ENCODE measurements around the gene CHSY1. TPM values are rescaled to one million over a fixed set of nuclear protein-coding genes. Genes with fewer than 3 reads are reported as not detected.

Gene CHSY1
- total and polyA plus RNA-seq, 2 of the 4 experiments (the other 2 are of a cell fraction) = 40.9 to 53.2 TPM

DNA sequence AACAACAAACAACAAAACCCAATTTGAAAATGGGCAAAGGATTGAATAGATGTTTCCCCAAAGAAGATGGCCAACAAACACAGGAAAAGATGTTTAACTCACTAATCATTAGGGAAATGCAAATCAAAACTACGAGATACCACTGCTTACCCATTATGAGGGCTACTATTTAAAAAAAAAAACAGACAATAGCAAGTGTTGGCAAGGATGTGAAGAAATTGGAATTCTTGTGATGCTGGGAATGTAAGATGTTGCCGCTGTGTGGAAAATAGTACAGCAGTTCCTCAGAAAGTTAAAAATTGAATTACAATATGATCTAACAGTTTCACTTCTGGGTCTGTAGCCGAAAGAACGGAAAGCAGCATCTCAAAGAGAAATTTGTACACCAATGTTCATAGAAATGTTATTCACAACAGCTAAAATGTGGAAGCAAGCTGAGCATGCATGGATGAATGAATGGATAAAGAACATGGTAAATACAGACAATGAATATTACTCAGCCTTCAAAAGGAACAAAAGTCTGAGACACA lies 121.9 kb downstream of the CHSY1 start:
- DNase-seq (no peak), ATAC-seq (ENCODE audit: low read depth) (no peak)
- dilution Hi-C loops (cut with HindIII; ENCODE audit: low sequenced_read_pairs, unreplicated experiment) = no loop called here
- peak overlapping the region; percentile 15; the same call in 1 of the 2 replicates for H3K4ac ChIP-seq (ENCODE audit: low read depth, low read length)
- ChIA-PET POLR2A (ENCODE audit: unreplicated experiment) (no interaction called here), CTCF (interaction anchor here (0.6 kb wide), 2 partner anchors 21 to 137 kb away, joined by 3 to 5 read pairs; no protein-coding TSS in a partner anchor)
- H4K8ac ChIP-seq (ENCODE audit: low read depth in 2 of 2, low read length in 2 of 2) = no peak overlapping the region
- no peaks in the 10 kb centered on the region for H3K36me3 ChIP-seq (ENCODE audit: control insufficient read depth, insufficient read depth, low read length)
- no peaks in the 10 kb centered on the region; the same call in 1 of the 2 replicates for H4K20me1 ChIP-seq (ENCODE audit: insufficient read depth, low read length)
- H3K4me1 ChIP-seq (ENCODE audit: control insufficient read depth, insufficient read depth, low read length) = peaks cover 21% of the 10 kb centered on the region
- no peak overlapping the region for H2AK9ac ChIP-seq (replicated peaks; ENCODE audit: low read depth, low read length, poor library complexity)
- H3K14ac ChIP-seq (replicated peaks; ENCODE audit: low read depth, low read length) = no peak overlapping the region
- H3K79me1 ChIP-seq (ENCODE audit: low read depth in 1 of 2, low read length in 2 of 2) = peaks cover 0 to 16% of the 10 kb centered on the region in 2 experiments; a peak in 3 of 4 replicates
- no peak overlapping the region for H4K91ac ChIP-seq (ENCODE audit: insufficient read depth, low read depth, low read length)
- H3K4me3 ChIP-seq (ENCODE audit: insufficient read depth, low read depth, low read length) = no peak overlapping the region
- peak overlapping the region; percentile 32; the same call in 1 of the 3 replicates for H2BK15ac ChIP-seq (ENCODE audit: low read depth, low read length)
- 0 out of 2 replicates have a peak overlapping the region, but pooled peaks have one; percentile 10 for H2BK120ac ChIP-seq (ENCODE audit: low read depth, low read length)
- no peak for TF ChIP-seq SMC3 (IDR thresholded peaks at IDR 0.05; ENCODE audit: low read depth, low read length)
- no peak for TF ChIP-seq RCOR1 (IDR thresholded peaks at IDR 0.05; ENCODE audit: insufficient replicate concordance, low read length)
- TF ChIP-seq MAZ (IDR thresholded peaks at IDR 0.05; ENCODE audit: borderline replicate concordance, low read depth, low read length) = no peak
- no peak overlapping the region for H3K56ac ChIP-seq (ENCODE audit: extremely low read depth, insufficient read depth, low read length)
- H2BK5ac ChIP-seq (ENCODE audit: low read depth, low read length, poor library complexity, severe bottlenecking) = no peak overlapping the region
- H3K27me3 ChIP-seq (ENCODE audit: control insufficient read depth, insufficient read depth, low read length) = no peaks in the 10 kb centered on the region
- no peak overlapping the region for H3K4me2 ChIP-seq (ENCODE audit: low read depth, low read length)
- no peak overlapping the region for H2AK5ac ChIP-seq (ENCODE audit: low read depth, low read length)
- H4K5ac ChIP-seq (ENCODE audit: low read depth, low read length) = no peak overlapping the region
- intact Hi-C loops (cut with micrococcal nuclease) = no loop called here
- H3K9ac ChIP-seq (ENCODE audit: low read depth, low read length) = no peak overlapping the region
- no TSS peak for BruUV-seq (replicated peaks)
- no peaks in the 10 kb centered on the region for H3K9me3 ChIP-seq (ENCODE audit: control insufficient read depth, insufficient read depth, low read length)
- in situ Hi-C loops (cut with MboI; ENCODE audit: low sequenced_read_pairs) = no loop called here
- no peak overlapping the region for H3K18ac ChIP-seq (ENCODE audit: low read depth, low read length)
- WGBS, 2 experiments (ENCODE audit: extremely low coverage in 2 of 2, insufficient read length in 1 of 2) = no CpG with 5 or more reads among the region's 4 CpGs
- H2AFZ ChIP-seq (replicated peaks; ENCODE audit: low read length, poor library complexity) = no peak overlapping the region
- H3K9me1 ChIP-seq (ENCODE audit: insufficient read depth, low read length) = peaks cover 3% of the 10 kb centered on the region
- no peak overlapping the region for H2BK20ac ChIP-seq (ENCODE audit: low read depth, low read length)
- no peak overlapping the region for H3K27ac ChIP-seq (ENCODE audit: insufficient read depth, low read length)
- H3K23ac ChIP-seq (ENCODE audit: low read depth, low read length) = no peak overlapping the region
